ENCODE data around the gene AHSP.
"Not testable (repeated sequence)": the region's sequence is repeated elsewhere in the genome, so short reads cannot be mapped to it uniquely, and the experiment has no call there.

AHSP gene

DNA sequence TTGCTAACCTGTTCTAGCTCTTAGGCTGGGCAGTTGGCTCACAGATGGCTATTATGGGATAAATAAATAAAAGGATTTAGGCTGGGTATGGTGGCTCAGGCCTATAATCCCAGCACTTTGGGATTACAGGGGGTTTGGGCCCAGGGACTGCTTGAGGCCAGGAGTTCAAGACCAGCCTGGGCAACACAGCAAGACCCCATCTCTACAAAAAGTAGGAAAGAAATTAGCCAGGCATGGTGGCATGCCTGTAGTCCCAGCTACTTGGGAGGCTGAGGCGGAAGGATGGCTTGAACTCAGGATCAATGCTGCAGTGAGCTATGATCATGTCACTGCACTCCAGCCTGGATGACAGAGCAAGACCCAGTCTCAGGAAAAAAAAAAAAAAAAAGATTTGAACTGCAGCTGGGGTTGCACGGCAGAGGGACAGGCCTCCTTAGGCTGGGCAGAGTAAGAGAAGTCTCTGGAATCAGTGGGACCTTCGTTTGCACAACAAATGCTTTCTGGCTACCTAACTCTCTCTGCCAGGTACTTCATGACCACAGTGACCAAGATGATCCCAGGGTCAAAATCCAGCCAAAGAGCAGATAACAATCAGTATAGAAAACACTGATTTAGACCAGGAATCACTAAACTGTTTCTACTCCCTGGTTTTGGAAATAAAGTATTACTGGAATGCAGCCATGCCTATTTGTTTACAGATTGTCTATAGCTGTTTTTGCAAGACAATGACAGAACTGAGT, 26.3 kb upstream of the AHSP start:
- TF ChIP-seq, protein P1, sequence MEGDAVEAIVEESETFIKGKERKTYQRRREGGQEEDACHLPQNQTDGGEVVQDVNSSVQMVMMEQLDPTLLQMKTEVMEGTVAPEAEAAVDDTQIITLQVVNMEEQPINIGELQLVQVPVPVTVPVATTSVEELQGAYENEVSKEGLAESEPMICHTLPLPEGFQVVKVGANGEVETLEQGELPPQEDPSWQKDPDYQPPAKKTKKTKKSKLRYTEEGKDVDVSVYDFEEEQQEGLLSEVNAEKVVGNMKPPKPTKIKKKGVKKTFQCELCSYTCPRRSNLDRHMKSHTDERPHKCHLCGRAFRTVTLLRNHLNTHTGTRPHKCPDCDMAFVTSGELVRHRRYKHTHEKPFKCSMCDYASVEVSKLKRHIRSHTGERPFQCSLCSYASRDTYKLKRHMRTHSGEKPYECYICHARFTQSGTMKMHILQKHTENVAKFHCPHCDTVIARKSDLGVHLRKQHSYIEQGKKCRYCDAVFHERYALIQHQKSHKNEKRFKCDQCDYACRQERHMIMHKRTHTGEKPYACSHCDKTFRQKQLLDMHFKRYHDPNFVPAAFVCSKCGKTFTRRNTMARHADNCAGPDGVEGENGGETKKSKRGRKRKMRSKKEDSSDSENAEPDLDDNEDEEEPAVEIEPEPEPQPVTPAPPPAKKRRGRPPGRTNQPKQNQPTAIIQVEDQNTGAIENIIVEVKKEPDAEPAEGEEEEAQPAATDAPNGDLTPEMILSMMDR (IDR thresholded peaks at IDR 0.05): no peak
- Histone ChIP-seq H3K27ac (no peak overlapping the region), H3K4me3 (no peak overlapping the region)
- no peak for DNase-seq (ENCODE audit: low spot score)

DNA sequence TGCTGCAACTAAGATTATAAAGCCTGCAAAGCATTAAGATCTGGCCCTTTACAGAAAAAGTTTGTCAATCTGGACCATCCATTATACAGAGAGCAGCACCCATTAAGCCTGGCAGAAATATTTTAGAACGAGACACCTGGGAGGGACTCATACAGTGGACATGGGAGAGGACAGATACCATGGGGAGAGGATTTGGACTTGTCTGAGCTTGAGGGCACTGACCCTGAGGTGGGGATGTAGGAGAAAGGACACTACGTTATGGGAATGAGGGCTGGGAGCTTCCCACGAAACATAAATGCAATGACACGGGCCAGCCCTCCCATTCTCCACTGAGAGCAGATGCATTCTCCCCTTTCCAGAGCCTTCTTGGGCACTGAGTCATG, 25.7 kb upstream of the AHSP start:
- Histone ChIP-seq H3K27ac (no peak overlapping the region), H3K4me3 (no peak overlapping the region)
- DNase-seq (ENCODE audit: low spot score): no peak
- TF ChIP-seq, protein P1 (IDR thresholded peaks at IDR 0.05): no peak

DNA sequence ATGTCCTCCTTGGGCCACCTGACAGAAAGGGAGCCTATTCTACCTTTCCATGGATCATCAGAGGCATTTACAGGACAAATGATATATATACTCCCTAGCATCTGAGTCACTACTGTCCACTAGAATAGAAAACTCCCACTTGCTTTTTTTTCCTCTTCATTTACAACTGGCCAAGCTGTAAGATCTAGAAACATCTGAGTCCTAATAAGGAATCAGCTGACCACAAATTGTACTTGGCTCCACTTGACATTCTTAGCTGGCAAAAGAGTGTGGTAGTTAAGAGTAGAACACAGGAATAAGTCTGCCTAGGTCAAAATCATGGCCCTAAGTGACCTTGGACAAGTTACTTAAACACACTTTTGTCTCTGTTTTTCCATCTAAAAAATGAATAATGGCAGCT, 24.7 kb upstream of the AHSP start:
- TF ChIP-seq, protein P1 (IDR thresholded peaks at IDR 0.05): no peak
- Histone ChIP-seq H3K27ac (no peak overlapping the region), H3K4me3 (no peak overlapping the region)
- DNase-seq (ENCODE audit: low spot score): no peak

DNA sequence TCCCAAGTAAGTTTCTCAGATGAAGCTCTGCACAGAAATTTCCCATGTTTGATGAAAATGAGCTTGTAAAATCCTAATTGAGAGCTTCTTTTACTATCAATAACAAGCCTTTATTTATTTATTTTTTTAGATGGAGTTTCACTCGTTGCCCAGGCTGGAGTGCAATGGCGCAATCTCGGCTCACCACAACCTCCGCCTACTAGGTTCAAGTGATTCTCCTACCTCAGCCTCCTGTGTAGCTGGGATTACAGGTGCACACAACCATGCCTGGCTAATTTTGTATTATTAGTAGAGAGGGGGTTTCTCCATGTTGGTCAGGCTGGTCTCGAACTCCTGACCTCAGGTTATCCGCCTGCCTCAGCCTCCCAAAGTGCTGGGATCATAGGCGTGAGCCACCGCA, 24.1 kb upstream of the AHSP start:
- not testable (repeated sequence) for H3K4me3 ChIP-seq; H3K27ac ChIP-seq; DNase-seq (ENCODE audit: low spot score)

DNA sequence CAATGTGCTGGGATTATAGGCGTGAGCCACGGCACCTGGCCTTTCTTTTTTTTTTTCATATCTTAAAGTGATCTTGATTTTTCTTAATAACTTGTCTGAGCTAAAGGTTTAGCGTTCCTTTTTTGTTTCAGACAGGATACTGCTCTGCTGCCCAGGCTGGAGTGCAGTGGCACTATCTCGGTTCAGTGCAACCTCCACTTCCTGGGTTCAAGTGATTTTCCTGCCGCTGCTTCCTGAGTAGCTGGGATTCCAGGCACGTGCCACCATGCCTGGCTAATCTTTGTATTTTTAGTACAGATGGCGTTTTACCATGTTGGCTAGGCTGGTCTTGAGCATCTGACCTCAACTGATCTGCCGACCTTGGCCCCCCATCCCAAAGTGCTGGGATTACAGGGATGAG, 23.5 kb upstream of the AHSP start:
- no peak for DNase-seq (ENCODE audit: low spot score)
- H3K27ac ChIP-seq: no peak overlapping the region
- H3K4me3 ChIP-seq: no peak overlapping the region
- TF ChIP-seq, protein P1 (IDR thresholded peaks at IDR 0.05): no peak

DNA sequence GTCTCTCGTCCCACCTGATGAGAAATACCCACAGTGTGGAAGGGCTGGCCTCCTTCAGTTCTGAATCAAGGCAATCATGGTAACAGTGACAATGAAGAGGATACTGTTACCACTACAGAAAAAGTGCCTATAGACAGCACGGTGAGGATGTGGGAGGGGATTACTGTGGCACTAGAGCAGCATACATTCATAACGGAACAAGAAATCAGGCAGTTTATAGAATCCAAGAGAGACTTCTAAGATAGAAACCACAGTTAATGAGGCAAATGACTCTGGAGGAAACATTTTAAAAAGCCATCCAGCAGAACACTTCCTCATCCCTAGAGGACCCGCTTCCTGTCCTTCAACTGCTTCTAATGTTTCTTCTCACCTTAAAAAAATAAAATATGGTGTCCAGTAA, 22.2 kb upstream of the AHSP start:
- TF ChIP-seq, protein P1 (IDR thresholded peaks at IDR 0.05): no peak
- H3K27ac ChIP-seq: no peak overlapping the region
- DNase-seq (ENCODE audit: low spot score): no peak
- H3K4me3 ChIP-seq: no peak overlapping the region

DNA sequence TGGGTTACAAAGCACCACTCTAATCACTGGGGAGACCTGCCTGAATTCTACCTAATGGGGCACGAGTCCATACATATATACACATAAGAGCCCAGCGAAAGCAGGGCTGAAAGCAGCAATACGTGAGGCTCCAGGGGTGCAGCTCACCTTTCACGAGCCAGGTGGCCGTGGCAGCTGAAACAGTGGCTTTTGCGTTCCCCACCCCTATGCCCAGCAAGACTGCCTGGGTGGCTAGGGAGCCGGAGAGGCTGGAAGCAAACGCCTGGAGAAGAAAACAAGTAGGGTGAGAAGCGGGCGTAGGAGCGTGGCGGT, 20.1 kb upstream of the AHSP start:
- Histone ChIP-seq H3K4me3 (peak overlapping the region; percentile 99), H3K27ac (peak overlapping the region; percentile 90 to 99)
- no peak for DNase-seq (ENCODE audit: low spot score)
- TF ChIP-seq, protein P1 (IDR thresholded peaks at IDR 0.05): no peak
